ENCODE measurements around the gene COPZ1. TPM values are rescaled to one million over a fixed set of nuclear protein-coding genes. Genes with fewer than 3 reads are reported as not detected.

Gene COPZ1
- total and polyA plus RNA-seq, 9 of the 15 experiments (the other 6 are each of a cell fraction or from before 2014, with no cell fraction given), result 137 to 487 (median 233) TPM

GRCh38 chr12:54358945-54359761 lies 34.2 kb downstream of the COPZ1 start (continued):
- TF ChIP-seq USF2 (CRISPR knock-in tag; IDR thresholded peaks at IDR 0.05), result no peak
- peak; percentile 89 for TF ChIP-seq MAX (CRISPR knock-in tag; IDR thresholded peaks at IDR 0.05)
- TF ChIP-seq TGIF2 (CRISPR knock-in tag; IDR thresholded peaks at IDR 0.05), result no peak
- TF ChIP-seq MBD1 (CRISPR knock-in tag; IDR thresholded peaks at IDR 0.05), result no peak
- TF ChIP-seq NR0B1 (IDR thresholded peaks at IDR 0.05; ENCODE audit: partially characterized antibody), result no peak
- no peak for TF ChIP-seq ILK (tag; IDR thresholded peaks at IDR 0.05; ENCODE audit: borderline replicate concordance, low read depth)
- TF ChIP-seq MXD1 (CRISPR knock-in tag; IDR thresholded peaks at IDR 0.05; ENCODE audit: borderline replicate concordance, poor library complexity, severe bottlenecking), result no peak
- peak; percentile 90 for TF ChIP-seq TFAP4 (CRISPR knock-in tag; IDR thresholded peaks at IDR 0.05; ENCODE audit: borderline replicate concordance)
- TF ChIP-seq FUS (optimal IDR thresholded peaks at IDR 0.05; ENCODE audit: low read depth, low read length), result no peak
- TF ChIP-seq KAT2B (IDR thresholded peaks at IDR 0.05; ENCODE audit: low read depth, low read length), result no peak
- TF ChIP-seq CTCF (IDR thresholded peaks at IDR 0.05 in 2 of 3, conservative IDR thresholded peaks at IDR 0.05 in 1 of 3; ENCODE audit: insufficient read depth in 2 of 3, low read depth in 1 of 3, low read length in 3 of 3), result peak in 1 of 3 experiments; percentile 2; a peak in 1 of 6 replicates
- no peak for TF ChIP-seq ZNF239 (CRISPR knock-in tag; IDR thresholded peaks at IDR 0.05)
- TF ChIP-seq BRF2 (IDR thresholded peaks at IDR 0.05; ENCODE audit: borderline replicate concordance, insufficient read depth, insufficient read length), result no peak
- TF ChIP-seq NCOA1 (IDR thresholded peaks at IDR 0.05; ENCODE audit: low read depth), result peak; percentile 88
- TF ChIP-seq ZFP1 (CRISPR knock-in tag; IDR thresholded peaks at IDR 0.05), result no peak
- no peak for TF ChIP-seq ZBTB1 (CRISPR knock-in tag; IDR thresholded peaks at IDR 0.05; ENCODE audit: borderline replicate concordance, low read depth)
- no peak for TF ChIP-seq GABPB1 (CRISPR knock-in tag; IDR thresholded peaks at IDR 0.05)
